Measurements from ENCODE around the gene PDE7B.

Gene PDE7B

DNA sequence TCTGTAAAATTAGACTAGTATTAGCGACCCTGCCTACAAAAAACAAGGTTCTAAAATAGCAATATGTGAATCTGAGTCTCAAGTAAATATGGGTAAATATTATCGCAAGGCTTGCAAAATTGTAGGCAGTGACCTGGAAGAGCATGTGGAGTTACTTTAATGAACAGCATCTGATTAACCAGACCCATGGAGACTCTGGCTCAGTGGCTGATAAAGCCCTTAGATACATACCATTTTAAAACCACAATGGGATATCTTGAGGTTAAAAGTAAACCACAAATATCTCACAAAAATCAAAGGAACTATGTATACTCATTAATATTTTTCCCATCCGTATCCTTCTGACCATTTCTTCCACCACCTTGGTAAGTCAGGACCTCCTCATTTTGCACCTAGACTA, 211.6 kb downstream of the PDE7B start (continued):
- TF ChIP-seq, protein P1, sequence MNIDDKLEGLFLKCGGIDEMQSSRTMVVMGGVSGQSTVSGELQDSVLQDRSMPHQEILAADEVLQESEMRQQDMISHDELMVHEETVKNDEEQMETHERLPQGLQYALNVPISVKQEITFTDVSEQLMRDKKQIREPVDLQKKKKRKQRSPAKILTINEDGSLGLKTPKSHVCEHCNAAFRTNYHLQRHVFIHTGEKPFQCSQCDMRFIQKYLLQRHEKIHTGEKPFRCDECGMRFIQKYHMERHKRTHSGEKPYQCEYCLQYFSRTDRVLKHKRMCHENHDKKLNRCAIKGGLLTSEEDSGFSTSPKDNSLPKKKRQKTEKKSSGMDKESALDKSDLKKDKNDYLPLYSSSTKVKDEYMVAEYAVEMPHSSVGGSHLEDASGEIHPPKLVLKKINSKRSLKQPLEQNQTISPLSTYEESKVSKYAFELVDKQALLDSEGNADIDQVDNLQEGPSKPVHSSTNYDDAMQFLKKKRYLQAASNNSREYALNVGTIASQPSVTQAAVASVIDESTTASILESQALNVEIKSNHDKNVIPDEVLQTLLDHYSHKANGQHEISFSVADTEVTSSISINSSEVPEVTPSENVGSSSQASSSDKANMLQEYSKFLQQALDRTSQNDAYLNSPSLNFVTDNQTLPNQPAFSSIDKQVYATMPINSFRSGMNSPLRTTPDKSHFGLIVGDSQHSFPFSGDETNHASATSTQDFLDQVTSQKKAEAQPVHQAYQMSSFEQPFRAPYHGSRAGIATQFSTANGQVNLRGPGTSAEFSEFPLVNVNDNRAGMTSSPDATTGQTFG (tag by site-specific recombination; IDR thresholded peaks at IDR 0.05; ENCODE audit: borderline replicate concordance): no peak
- TF ChIP-seq ZNF341 (tag by site-specific recombination; IDR thresholded peaks at IDR 0.05; ENCODE audit: low read depth) (no peak), INSM2 (tag by site-specific recombination; IDR thresholded peaks at IDR 0.05) (no peak), ZNF221 (tag by site-specific recombination; IDR thresholded peaks at IDR 0.05; ENCODE audit: borderline replicate concordance) (no peak), GLI2 (tag by site-specific recombination; IDR thresholded peaks at IDR 0.05; ENCODE audit: borderline replicate concordance, low read depth) (no peak), ZNF558 (tag by site-specific recombination; IDR thresholded peaks at IDR 0.05) (no peak), YY1 (tag by site-specific recombination; IDR thresholded peaks at IDR 0.05) (no peak), ZNF580 (tag by site-specific recombination; IDR thresholded peaks at IDR 0.05) (no peak), ZNF416 (tag by site-specific recombination; IDR thresholded peaks at IDR 0.05) (no peak), ZBTB21 (tag by site-specific recombination; IDR thresholded peaks at IDR 0.05) (no peak), ZNF768 (tag by site-specific recombination; IDR thresholded peaks at IDR 0.05) (no peak)
- TF ChIP-seq, protein P2, sequence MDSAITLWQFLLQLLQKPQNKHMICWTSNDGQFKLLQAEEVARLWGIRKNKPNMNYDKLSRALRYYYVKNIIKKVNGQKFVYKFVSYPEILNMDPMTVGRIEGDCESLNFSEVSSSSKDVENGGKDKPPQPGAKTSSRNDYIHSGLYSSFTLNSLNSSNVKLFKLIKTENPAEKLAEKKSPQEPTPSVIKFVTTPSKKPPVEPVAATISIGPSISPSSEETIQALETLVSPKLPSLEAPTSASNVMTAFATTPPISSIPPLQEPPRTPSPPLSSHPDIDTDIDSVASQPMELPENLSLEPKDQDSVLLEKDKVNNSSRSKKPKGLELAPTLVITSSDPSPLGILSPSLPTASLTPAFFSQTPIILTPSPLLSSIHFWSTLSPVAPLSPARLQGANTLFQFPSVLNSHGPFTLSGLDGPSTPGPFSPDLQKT (IDR thresholded peaks at IDR 0.05; ENCODE audit: borderline replicate concordance, low read depth, low read length): no peak
- TF ChIP-seq, protein P3, sequence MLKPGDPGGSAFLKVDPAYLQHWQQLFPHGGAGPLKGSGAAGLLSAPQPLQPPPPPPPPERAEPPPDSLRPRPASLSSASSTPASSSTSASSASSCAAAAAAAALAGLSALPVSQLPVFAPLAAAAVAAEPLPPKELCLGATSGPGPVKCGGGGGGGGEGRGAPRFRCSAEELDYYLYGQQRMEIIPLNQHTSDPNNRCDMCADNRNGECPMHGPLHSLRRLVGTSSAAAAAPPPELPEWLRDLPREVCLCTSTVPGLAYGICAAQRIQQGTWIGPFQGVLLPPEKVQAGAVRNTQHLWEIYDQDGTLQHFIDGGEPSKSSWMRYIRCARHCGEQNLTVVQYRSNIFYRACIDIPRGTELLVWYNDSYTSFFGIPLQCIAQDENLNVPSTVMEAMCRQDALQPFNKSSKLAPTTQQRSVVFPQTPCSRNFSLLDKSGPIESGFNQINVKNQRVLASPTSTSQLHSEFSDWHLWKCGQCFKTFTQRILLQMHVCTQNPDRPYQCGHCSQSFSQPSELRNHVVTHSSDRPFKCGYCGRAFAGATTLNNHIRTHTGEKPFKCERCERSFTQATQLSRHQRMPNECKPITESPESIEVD (tag by site-specific recombination; IDR thresholded peaks at IDR 0.05): no peak

DNA sequence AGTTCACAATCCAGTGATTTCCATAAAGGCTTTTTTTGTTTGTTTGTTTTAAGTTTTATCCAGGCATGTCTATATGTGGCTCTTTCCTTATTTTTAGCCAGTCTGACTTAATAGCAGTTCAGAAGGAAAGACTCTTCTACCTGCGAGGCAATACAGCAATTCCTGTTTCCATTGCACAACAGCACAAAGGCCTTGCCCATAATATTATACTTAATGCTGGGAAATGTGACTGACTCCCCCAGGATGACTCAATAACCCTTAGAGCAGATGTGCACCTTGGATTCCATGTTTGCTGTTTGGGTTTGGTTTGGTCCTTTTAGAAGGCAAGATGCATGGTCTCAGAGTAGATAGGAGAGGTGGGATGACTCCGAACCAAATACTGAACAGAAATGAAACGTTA, 214.5 kb downstream of the PDE7B start:
- no peak overlapping the region for H3K4me3 ChIP-seq (ENCODE audit: low read depth, low read length)
- no peak for TF ChIP-seq ZNF747 (tag by site-specific recombination; IDR thresholded peaks at IDR 0.05)
- no peak for TF ChIP-seq KLF8 (tag by site-specific recombination; IDR thresholded peaks at IDR 0.05)
- TF ChIP-seq ZBTB7A (tag by site-specific recombination; IDR thresholded peaks at IDR 0.05; ENCODE audit: low read depth): no peak
- no peak for TF ChIP-seq REPIN1 (tag by site-specific recombination; IDR thresholded peaks at IDR 0.05; ENCODE audit: low read depth)
- no peak for TF ChIP-seq TRIM28 (IDR thresholded peaks at IDR 0.05; ENCODE audit: borderline replicate concordance, low read length)
- no peak for TF ChIP-seq ZNF544 (tag by site-specific recombination; IDR thresholded peaks at IDR 0.05)
- no peak for TF ChIP-seq ZNF324 (tag by site-specific recombination; IDR thresholded peaks at IDR 0.05)
- TF ChIP-seq ZNF211 (tag by site-specific recombination; IDR thresholded peaks at IDR 0.05; ENCODE audit: low read depth): no peak
- no peak for TF ChIP-seq KLF7 (tag by site-specific recombination; IDR thresholded peaks at IDR 0.05; ENCODE audit: borderline replicate concordance)
- TF ChIP-seq ZNF654 (tag by site-specific recombination; IDR thresholded peaks at IDR 0.05; ENCODE audit: low read depth): no peak
- TF ChIP-seq ZNF510 (tag by site-specific recombination; IDR thresholded peaks at IDR 0.05; ENCODE audit: insufficient replicate concordance): no peak
- no peak for TF ChIP-seq GLIS1 (tag by site-specific recombination; IDR thresholded peaks at IDR 0.05)
- TF ChIP-seq ZNF175 (tag by site-specific recombination; IDR thresholded peaks at IDR 0.05): no peak
- no peak for TF ChIP-seq ZNF777 (tag by site-specific recombination; IDR thresholded peaks at IDR 0.05; ENCODE audit: borderline replicate concordance)
- TF ChIP-seq ZNF423 (tag by site-specific recombination; IDR thresholded peaks at IDR 0.05): no peak
- ChIA-PET POLR2A (no interaction called here), CTCF (interaction anchor here (1.0 kb wide), 1 partner anchor 160 kb away, joined by 6 read pairs; no protein-coding TSS in a partner anchor)
- no peak overlapping the region for H3K27ac ChIP-seq (ENCODE audit: extremely low read depth, low read depth, low read length)
- no peaks in the 10 kb centered on the region for H3K4me1 ChIP-seq (ENCODE audit: control insufficient read depth, insufficient read depth, low read length)
- H3K36me3 ChIP-seq (ENCODE audit: control insufficient read depth in 2 of 2, insufficient read depth in 1 of 2, low read length in 2 of 2): no peaks in the 10 kb centered on the region
- H3K9me3 ChIP-seq (ENCODE audit: control insufficient read depth, insufficient read depth, low read depth, low read length): no peaks in the 10 kb centered on the region

Data from HEK293 (cell line).